Superior temporal gyrus (tissue), 1 donor: ENCODE measurements around the gene FIBCD1.

Experiments
- DNase-seq: peaks from one replicate; pipeline ENCODE4 v3.0.0-alpha.2; 2016; ENCODE audit errors: extremely low spot score

FIBCD1 gene

DNA sequence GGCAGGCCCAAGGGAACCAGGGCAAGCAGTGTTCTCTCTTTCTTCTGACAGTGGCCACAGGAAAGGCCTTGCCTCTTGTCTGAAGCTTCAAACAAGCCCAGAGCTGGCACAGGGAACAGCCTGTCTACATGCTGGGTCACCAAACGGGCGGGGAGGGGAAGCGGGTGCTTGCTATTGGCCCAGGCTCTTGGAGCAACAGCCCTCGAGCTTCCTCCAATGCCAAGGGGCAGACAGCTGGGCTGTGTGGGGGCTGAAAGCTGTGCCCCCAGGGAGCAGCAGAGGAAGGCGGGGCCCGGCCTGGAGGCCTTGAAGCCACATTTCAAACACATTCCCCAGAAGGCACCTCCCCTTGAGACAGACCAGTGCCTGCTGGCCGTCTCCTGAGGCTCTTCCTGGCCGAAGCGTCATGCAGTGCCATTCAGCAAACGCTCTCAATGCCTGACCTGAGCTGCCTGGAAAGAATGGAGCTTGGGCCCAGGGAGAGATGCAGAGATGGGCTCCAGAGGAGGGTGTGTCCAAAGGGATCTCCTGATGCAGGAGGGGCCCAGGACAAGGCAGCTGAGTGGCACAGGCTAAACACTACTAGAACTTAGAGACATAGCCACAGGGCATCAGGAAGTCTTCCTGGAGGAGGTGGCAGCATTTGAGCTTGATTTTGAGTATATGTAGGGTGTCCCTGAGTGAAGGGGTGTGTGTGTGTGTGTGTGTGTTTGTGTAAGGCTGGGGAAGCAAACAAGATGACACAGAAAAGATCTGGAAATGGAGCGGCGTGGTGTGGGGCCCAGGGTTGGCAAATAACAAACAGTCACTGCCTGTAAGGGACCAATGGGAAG is 2.5 kb downstream of the FIBCD1 start:
- DNase-seq = no peak

DNA sequence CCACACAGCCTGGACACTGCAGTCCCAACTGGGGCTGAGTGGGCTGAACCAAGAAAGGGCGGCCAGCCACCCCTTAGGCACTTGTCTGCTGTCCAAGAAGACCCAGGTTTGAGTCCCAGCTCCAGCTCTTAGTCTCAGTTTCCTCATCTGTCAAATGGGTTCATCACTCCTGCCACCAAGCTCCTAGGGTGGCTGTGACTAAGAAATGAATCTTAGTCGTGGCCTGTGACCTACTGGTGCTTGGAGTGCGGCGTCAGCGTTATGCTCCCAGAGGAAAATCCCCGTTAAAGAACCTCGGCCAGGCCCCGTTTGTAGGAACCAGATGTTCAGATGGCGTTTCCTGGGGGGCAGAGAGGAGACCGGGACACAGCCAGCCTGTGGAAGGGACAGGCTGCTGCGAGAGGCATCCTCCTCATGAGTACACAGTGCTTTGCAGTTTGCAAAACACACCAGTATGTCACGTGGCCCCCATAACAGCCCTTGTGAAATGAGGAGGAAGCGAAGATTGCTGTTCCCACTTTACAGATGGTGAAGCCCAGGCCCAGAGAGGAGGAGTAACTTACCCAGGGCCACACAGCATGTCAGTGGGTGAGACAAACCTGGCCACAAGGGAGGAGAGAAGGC is 3.3 kb downstream of the FIBCD1 start:
- DNase-seq = no peak

DNA sequence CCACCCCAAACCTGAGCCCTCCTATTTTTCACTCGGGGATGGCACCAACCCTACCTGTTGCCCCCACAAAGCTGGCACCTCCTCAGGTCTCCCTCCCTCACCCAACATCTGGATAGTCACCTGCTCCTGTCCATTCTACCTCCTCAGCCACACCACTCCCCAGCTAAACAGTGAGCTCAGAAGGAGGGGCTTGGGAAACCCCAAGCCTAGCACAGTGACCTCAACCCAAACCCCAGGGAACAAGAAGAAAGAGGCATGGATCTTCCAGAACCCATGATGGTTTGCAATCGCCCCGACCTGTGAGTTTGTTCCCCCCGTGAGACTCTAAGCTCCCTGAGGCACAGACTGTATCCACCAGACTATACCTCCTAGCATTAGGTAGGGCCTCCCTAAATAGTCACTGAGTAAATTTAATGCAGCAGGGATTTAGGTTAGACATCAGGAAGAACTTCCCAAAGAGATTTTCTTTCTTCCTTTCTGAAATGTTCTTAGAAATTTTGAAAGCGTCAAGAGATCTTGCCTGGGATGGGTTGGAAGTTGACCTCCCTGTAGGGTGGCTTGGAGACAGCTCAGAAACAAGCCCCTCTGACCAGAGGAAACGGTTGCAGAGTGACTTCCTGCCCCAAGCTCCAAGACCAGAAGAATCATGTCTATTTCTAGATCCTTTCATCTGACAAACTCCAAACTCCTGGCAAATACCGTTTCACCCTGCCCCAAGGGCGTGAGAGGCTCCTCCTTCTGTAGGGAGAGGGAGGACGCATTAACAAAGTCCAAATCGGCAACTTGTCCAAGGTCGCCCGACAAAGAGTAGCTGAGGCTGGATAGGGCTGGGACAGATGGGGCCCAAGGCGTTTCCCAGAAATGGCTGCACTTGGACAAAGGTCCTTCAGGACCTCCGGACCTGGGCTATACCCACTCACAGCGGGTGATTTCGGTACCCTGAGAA is 4.1 kb downstream of the FIBCD1 start:
- no peak for DNase-seq

DNA sequence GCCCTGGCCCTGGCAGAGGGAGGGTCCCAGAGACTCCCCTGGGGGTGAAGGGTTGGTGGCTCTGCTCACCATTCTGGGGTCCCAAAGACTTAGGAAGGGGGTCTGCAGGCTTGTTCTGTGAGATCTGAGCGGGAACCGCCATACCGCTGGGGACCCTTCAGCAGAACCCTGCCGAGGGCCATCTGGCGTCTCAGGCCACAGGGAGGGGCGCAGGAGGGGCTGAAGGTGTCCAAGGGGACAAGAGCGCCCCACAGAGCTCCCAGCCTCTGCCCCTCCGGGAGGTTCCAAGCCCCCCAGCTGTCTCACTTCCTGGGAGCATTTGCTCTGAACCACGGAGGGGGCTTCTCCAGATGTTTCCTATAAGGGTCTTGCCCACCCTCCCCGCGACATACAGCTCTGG is 4.8 kb downstream of the FIBCD1 start:
- DNase-seq = no peak

DNA sequence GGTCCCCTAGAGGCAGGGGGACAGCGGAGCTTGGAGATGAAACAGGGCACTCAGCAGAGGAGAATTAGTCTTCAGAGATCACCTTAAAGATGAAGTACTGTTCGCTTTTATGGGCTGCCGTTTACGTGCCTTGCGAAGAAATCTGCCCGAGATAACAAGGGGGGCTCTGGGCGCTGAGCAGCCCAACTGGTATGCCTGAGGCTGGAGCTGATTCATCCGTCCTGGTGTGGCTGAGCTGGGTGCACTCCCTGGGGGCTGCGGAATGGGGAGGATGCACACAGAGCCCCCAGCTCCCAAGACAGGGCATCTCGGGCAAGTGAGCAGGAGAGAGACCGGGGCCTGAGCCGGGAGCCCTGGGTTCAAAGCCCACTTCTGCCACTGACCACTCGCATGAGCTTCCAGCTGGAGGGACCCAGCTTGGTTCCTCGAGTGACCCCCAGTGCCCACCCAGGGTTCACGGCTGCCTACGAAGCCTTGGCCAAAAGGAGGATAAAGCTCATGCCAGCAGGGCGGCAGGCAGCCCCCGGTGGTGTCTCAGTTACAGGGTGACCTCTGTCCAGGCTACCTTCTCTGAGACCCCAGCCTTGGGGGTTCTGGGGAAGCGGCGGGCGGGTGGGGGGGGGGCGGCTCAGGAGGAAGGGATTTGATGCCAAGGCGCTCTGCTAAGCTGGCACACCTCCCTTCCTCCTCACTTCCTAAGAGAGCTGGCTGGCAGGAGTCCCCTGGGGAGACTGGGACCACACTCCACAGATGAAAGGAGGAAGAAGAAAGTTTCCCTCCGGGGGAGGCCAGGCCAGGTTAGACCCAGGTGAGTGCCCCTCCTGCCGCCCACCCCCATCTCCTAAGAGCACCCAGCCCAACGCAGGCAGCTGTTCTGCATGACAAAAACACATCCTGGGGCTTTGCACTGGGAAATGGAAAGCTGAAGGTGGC is 5.7 kb downstream of the FIBCD1 start:
- DNase-seq = no peak

DNA sequence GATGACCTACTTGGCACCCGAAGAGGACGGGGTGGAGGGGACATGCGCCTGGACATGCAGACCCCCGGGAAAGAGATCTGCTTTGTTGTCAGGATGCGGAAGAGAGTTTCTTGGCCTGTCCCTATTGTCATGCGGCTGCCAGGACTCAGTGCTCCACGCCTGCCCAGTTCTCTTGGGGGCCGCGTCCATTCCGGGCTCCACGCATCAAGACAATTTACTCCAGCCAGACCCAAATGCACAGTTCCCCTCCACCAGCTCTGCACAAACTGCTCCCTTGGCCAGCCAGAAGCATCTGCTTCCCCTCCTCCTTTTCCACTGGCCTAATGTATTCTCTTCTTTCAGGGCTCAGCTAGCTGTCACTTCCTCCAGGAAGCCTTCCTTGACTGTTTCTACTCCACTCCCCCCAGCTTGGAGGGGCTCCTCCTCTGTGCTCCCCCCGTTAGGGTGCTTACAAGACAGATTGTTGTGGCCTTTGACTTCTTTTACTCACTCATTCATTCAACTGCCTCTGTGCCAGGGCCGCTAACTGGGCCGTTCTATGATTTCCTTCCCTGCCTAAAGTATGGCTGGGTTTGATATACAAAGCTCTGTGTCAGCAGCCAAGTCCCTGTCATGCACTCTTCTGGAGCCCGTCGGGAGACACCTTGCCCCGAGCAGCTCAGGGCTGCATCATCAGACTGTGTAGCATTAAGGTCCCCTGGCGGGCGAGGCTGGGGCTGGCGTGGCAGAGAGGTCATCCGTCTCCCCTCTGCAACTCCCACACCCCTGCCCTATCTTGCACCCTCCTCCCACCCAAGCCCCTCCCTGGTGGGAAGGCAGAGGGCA is 6.6 kb downstream of the FIBCD1 start:
- DNase-seq = no peak

DNA sequence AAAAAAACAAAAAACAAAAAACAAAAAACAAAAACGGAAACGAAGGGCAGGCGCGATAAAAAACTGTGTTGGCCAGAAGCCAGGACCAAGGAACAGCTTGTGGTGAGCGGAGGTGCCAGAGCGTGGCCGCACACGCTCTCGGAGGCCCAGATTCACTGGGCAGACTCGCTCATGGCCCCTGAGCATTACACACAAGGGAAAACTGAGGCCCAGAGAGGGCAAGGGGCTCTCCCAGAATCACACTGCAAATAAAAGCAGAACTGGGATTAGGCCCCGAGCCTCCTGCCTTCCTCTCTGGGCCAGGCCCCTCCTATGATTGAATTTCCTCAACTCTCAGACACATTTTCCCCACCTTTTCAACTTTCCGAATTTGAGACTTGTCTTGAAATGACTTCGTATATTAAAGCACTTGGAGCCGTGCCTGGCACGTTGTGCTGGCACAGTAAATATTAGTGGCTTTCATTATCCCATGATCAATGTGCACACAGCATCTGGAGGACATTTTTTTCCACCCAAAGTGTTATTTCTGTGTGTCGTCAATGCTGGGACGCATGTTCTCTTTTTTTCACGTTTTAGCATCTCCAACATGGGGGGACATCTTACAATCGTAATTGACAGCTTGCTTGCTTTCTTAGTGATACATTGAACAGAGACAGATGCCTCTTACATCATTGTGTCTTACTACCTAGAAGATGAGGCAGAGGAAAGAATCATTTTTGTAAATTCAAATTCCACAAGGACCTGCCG is 7.4 kb downstream of the FIBCD1 start:
- DNase-seq = no peak

DNA sequence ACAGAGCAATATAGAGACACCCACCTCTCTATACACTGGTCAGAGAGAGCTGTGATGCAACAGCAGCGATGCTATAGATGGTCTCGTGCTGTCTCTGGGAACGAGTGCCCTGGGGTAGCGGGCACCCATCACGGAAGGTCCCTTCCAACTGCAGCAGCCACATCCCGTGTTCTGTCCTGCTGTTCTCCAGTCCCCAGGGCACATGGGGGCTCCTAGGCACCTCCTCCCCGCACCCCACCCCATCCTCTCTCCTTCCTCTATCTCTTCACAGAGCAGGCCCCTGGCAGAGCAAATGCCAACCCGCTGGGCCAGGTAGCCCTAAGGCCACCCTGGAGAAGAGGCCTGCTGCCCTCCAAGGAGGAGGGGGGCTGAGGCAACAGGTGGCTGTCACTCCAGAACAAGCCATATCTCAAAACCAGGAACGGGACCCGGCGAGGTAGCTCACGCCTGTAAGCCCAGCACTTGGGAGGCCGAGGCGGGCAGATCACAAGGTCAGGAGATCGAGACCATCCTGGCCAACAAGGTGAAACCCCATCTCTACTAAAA is 8.2 kb downstream of the FIBCD1 start:
- no peak for DNase-seq

DNA sequence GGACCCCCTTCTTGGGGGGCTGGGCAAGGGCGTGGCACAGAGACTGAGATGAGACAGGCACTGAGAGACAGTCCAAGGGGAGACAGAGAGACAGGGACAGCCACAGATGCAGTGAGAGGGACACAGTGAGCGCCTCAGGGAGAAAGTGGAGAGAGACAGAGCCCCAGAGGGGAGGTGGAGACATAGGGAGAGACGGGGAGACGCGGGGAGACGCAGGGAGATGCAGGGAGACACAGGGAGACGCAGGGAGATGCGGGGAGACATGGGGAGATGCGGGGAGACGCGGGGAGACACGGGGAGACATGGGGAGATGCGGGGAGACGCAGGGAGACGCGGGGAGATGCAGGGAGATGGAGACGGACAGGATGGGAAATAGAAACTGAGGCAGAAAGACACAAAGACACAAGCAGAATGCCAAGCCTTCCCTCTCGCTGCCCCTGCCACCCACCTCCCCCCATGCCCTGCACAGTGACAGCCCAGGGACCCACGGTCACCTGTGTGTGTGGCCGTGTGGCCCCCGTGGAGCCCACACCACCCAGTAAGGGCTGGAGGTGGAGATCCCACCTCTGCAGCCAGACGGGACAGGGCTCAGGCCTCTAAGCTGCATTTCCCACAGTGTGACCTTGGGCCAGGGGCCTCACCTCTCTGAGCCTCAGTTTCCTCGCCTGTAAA is 8.8 kb downstream of the FIBCD1 start:
- DNase-seq = no peak

DNA sequence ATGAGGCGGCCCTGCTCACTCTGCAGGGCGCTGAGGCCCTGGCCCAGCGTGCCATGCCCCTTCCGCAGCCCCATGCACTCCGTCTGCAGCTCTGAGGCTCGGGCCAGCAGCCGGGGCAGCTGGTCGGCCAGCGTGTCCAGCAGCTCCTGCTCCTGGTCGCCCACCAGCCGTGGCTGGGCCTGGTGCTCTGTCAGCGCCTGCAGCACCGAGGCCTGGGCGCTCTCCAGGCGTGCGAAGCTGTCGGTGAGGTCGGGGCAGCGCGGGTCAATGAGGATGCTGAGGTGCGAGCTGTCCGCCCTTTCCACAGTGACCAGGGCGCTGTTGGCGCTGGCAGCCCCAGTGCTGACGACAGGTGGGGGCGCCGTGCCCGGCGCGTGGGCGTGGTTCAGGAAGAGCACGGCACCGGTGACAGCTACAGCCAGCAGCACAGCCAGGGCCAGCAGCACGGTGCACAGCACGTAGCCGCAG is 9.4 kb downstream of the FIBCD1 start:
- DNase-seq = no peak

DNA sequence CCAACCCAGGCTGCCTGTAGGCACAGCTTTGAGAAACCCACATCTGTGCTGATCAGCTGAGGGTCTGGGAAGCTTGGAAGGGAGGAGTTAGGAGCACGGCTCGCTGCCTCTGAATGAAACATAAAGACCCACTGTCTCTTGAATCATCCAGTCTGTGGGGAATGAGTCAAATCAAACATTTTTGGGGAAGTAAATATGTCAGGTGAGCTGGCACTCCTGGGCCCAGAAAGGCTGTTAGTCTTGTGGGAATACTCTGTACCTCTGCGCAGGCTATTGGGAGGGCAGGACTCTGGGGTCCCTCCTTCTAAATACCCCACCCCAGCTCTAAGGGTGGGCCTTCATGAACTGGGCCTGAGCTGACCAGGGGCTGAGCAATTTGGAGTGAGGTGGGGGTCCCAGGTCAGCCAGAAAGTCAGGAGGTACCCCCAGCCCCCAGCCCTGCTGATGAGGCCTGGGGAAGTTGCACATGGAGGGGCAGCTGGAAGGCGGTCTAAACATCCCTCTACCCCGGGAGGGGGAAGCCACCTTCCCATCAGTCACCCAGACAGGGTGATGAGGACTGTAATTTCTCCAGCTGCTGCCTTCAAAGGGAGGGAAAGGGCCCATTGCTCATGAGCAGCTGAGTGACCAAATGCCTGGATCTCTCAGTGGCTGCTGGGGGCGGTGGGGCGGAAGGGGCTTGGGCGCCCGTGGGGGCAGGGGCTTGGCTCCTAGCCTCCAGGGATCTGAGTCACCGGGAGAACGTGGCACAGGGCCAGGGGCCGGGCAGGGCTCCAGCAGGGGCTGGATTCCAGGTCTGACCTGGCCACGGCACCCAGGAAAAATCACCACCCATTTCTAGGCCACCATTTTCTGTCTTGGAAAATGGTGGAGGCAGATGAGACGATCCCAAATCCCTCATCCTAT is 10.8 kb downstream of the FIBCD1 start:
- DNase-seq = no peak

DNA sequence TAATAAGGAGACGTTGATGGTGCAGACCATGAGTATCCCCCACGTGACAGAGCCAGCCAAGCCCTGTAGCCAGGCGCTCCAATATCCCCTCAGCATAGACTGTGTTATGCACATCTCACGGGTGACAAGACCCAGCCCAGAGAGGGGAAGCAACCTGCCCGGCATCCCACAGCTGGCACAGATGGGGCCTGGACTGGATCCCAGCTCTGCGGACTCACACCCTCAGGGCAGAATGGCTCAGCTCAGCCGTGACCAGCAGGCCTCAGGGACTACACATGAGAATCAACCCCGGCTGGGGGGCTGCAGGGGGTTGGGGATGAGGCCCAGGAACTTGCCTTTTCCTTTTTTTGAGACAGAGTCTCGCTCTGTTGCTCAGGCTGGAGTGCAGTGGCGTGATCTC is 11.7 kb downstream of the FIBCD1 start:
- no peak for DNase-seq

DNA sequence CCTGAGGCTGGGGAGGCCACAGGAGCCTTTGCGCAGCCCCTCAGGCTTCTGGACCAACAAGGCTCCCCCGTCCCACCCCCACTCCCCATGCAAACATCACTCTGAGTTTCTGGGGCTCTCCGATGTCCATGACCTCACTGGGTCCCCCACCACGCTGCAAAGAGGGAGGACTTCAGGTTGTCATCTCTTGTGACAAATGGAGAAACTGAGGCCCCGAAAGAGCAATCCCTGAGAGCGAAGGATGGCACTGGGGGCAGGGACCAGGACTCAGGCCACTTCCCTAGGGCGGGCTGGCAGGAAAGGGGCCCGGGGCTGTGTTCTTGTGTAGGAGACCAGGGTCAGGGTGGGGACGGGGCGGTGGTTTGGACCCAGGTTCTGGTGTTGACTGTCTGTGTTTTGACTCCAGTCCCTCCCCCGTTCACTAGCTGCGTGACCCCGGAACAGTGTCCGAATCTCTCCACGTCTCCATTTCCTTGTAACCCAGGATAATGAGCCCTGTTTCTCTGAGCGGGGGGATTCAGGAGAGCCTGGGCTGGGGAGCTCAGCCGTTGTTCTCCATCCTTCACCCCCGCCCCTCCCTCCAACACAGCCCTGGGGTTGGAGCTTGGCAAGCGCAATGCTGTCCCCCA is 13.9 kb downstream of the FIBCD1 start:
- DNase-seq = no peak

DNA sequence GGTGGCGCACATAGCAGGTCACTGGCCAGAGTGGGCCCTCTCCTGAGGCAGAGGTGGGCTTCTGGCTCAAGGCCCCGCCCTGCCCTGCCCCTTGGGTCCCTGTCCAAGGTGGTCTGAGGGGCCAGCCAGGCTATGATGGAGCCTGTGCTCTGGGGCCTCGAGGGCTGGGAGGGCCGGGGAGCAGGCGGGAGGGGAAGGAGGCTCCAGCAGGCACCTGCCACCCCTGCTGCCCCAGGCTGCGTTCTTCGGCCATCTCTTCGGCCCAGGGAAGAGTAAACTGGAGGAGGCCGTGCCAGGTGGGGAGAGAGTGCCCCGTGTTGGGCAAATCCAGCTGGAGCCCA is 14.6 kb downstream of the FIBCD1 start:
- no peak for DNase-seq

DNA sequence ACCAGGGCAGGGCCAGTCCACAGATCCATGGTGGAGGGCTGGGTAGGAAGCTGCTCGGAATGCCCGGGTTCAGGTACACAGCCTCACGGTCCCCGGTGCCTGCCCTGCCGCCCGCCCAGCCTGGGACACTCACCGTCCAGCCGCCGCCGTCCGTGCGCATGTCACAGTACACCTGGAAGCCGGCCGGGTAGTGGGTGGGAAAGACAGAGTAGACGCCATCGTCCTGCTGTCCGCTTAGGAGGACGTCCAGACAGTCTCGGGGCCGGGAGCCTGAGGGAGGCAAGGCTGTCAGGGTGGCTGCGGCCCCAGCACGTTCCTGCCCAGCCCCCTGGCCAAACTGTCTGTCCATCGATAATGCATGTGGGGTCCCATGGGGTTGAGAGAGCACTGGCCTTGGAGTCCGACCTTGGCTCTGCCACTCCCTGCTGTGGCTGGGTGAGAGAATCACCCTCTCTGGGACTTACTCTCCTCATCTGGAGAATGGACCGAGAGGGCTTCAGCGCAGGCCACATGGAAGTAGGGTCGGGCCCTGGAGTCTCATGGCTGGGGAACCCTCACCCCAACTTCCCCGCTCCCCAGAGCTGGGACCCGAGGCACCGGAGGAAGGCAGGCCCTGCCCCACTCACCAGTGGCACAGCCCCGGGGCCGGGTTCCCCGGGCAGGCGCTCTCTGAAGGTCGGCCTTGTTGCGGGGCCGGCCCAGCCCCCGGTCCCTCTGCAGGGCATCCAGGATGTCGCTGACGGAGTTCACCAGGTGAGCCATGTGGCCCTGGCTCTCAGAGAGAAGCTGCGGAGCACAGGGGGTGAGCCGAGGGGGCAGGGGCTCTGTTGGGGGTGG is 15.2 kb downstream of the FIBCD1 start:
- DNase-seq = no peak

DNA sequence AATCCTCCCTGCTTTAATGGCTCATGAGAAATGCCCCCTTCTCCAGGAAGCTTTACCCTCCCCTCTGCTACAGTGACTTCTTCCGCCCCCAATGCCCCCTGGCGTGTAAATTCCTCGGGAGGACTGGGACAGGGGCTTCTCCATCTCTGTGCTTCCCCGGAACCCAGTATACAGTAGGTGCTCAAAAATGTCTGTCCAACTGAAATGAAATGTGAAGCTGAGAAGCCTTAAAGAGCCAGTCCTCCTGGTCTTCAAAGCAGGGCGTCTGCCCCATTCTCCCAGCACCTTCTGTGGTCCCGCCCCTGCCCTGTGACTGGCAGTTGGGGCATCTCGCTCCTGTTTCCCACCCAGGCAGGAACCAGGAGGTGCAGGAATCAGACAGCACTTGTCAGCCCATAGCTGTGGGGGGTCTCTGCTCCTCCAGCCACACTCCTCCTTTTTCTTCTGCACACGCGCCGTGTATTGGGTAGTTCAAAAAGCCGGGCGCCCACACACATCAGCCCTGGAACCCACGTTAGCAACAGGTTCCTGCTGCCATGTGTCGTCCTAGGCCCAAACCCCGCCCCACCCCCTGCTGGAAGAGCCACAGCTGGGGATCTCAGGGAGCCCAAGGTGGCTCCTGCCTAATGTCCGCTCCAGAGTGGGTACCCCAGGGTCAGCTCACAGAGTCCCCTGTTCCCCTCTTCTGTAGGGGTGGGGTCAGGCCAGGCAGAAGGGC is 16.0 kb downstream of the FIBCD1 start:
- DNase-seq = no peak
